HepG2 (cell line): ENCODE measurements around the gene NYNRIN. TPM values are rescaled to one million over a fixed set of nuclear protein-coding genes. Genes with fewer than 3 reads are reported as not detected.

Experiments used
- ATAC-seq: fragments of 200-7000 bp; cut with Tn5 transposase; 3 replicates; pipeline ENCODE4 v1.9.1; 2020; ENCODE audit warnings: mild to moderate bottlenecking, moderate library complexity
- BruUV-seq: library from RNA; stranded (reverse); fragments of 400-500 nt; replicated peaks from 2 replicates; lab custom pipeline; 2021; lab: Mats Ljungman, UMichigan
- CTCF ChIA-PET: fragments of 300-600 bp; formaldehyde crosslinking; extraction: SDS; loops from one replicate; lab custom pipeline; 2021; ENCODE audit warnings: low total read pairs, inconsistent platforms, low intra/inter-chr PET ratio; lab: Yijun Ruan, JAX
- POLR2A ChIA-PET: fragments of 350-600 bp; sonication (Branson Sonifier 250); formaldehyde crosslinking; loops from one replicate; lab custom pipeline; 2020; ENCODE audit warnings: antibody characterized with exemption, inconsistent platforms; lab: Yijun Ruan, JAX
- DNase-seq: peaks from one replicate; pipeline ENCODE4 v3.0.0-alpha.2; 2015; ENCODE audit warnings: low spot score
- FAIRE-seq: peaks from 3 replicates; lab custom pipeline; 2011; peaks lifted over from hg19 to GRCh38; lab: Jason Lieb, UNC
- H2AFZ ChIP-seq: one replicate; pipeline ENCODE4 v1.6.1; 2011; ENCODE audit warnings: low read length, inconsistent platforms
- H3K27ac ChIP-seq: fragments of 300-600 bp; 3 replicates; pipeline ENCODE4 v1.8.0; 2011; ENCODE audit warnings: mixed run types, mild to moderate bottlenecking, mixed read lengths, low read length, inconsistent platforms; ENCODE audit not compliant: insufficient read depth; ENCODE audit errors: extremely low read length
- H3K27me3 ChIP-seq, 2 experiments: fragments of 200-600 bp in 1 of 2; 2 replicates in 1 of 2; 3 replicates in 1 of 2; pipeline versions ENCODE4 v1.6.0 to v1.8.0; 2011; ENCODE audit warnings: low read length in 2 of 2, mild to moderate bottlenecking in 2 of 2, moderate library complexity in 2 of 2, inconsistent platforms in 1 of 2; ENCODE audit not compliant: insufficient read depth in 2 of 2, control insufficient read depth in 1 of 2
- H3K36me3 ChIP-seq, 2 experiments: fragments of 200-600 bp in 1 of 2; replicated peaks in 1 of 2; 2 replicates in 1 of 2; 3 replicates in 1 of 2; pipeline versions ENCODE4 v1.5.1 to v1.8.0; 2011; ENCODE audit warnings: low read length in 2 of 2, inconsistent platforms in 1 of 2; ENCODE audit not compliant: insufficient read depth in 2 of 2, control insufficient read depth in 1 of 2
- H3K4me1 ChIP-seq: 2 replicates; pipeline ENCODE4 v1.5.1; 2012; ENCODE audit warnings: low read length, inconsistent platforms; ENCODE audit not compliant: insufficient read depth
- H3K4me2 ChIP-seq: 2 replicates; pipeline ENCODE4 v1.6.0; 2011; ENCODE audit warnings: low read depth, low read length, inconsistent platforms
- H3K4me3 ChIP-seq, 3 experiments: fragments of 200-600 bp in 1 of 3; sonication (generic), shearing (Covaris generic) in 1 of 3; replicated peaks in 1 of 3; 2 replicates each; pipeline ENCODE4 v1.5.1; 2011 to 2016; ENCODE audit warnings: low read length in 3 of 3, inconsistent platforms in 2 of 3, low read depth in 2 of 3, mild to moderate bottlenecking in 2 of 3, control low read depth in 1 of 3, mixed read lengths in 1 of 3; ENCODE audit not compliant: insufficient read depth in 1 of 3
- H3K79me2 ChIP-seq: one replicate; pipeline ENCODE4 v1.6.1; 2011; ENCODE audit warnings: low read length, inconsistent platforms; ENCODE audit not compliant: insufficient read depth
- H3K9ac ChIP-seq: 2 replicates; pipeline ENCODE4 v1.6.0; 2011; ENCODE audit warnings: mild to moderate bottlenecking, low read depth, low read length, inconsistent platforms; ENCODE audit not compliant: insufficient read depth
- H3K9me3 ChIP-seq: 2 replicates; pipeline ENCODE4 v1.5.1; 2012; ENCODE audit warnings: mild to moderate bottlenecking, low read length
- H4K20me1 ChIP-seq: 2 replicates; pipeline ENCODE4 v1.6.0; 2011; ENCODE audit warnings: inconsistent platforms, mild to moderate bottlenecking, low read length, moderate library complexity; ENCODE audit not compliant: insufficient read depth
- AKAP8 ChIP-seq: sonication (generic); formaldehyde crosslinking; IDR thresholded peaks from 2 replicates; pipeline ENCODE4 v1.5.1; 2020; ENCODE audit warnings: mild to moderate bottlenecking, missing genetic modification reagents
- CCDC6 ChIP-seq: sonication (generic); formaldehyde crosslinking; IDR thresholded peaks from 2 replicates; pipeline ENCODE4 v1.8.1; 2022; ENCODE audit warnings: mild to moderate bottlenecking, missing genetic modification reagents, moderate library complexity
- E2F1 ChIP-seq: sonication (generic); formaldehyde crosslinking; IDR thresholded peaks from 2 replicates; pipeline ENCODE4 v1.5.0; 2020; ENCODE audit warnings: missing genetic modification reagents
- ERF ChIP-seq: IDR thresholded peaks from 2 replicates; pipeline ENCODE4 v1.6.1; 2018; ENCODE audit warnings: missing biosample characterization, missing genetic modification reagents
- FOXJ3 ChIP-seq: sonication (generic); formaldehyde crosslinking; IDR thresholded peaks from 2 replicates; pipeline ENCODE4 v1.4.0; 2020; ENCODE audit warnings: missing genetic modification reagents, mild to moderate bottlenecking, borderline replicate concordance
- GTF2F1 ChIP-seq: fragments of 150-350 bp; IDR thresholded peaks from 2 replicates; pipeline ENCODE4 v1.6.1; 2014; ENCODE audit warnings: low read length
- HBP1 ChIP-seq: IDR thresholded peaks from 2 replicates; pipeline ENCODE4 v1.6.1; 2016; ENCODE audit warnings: low read depth, control low read depth
- MAF1 ChIP-seq: sonication (generic); formaldehyde crosslinking; IDR thresholded peaks from 2 replicates; pipeline ENCODE4 v1.5.0; 2020; ENCODE audit warnings: missing genetic modification reagents, borderline replicate concordance
- MZF1 ChIP-seq: sonication (generic); formaldehyde crosslinking; IDR thresholded peaks from 2 replicates; pipeline ENCODE4 v1.8.1; 2023; ENCODE audit warnings: mild to moderate bottlenecking, missing genetic modification reagents, borderline replicate concordance
- SIX4 ChIP-seq: sonication (generic); formaldehyde crosslinking; IDR thresholded peaks from 2 replicates; pipeline ENCODE4 v1.4.0; 2020; ENCODE audit warnings: missing genetic modification reagents
- SKIL ChIP-seq: sonication (generic); formaldehyde crosslinking; IDR thresholded peaks from 2 replicates; pipeline ENCODE4 v1.8.0; 2022; ENCODE audit warnings: missing genetic modification reagents, mild to moderate bottlenecking, moderate library complexity, borderline replicate concordance
- THYN1 ChIP-seq: sonication (generic); formaldehyde crosslinking; IDR thresholded peaks from 2 replicates; pipeline ENCODE4 v1.8.1; 2023; ENCODE audit warnings: low read depth, mild to moderate bottlenecking, moderate library complexity, missing genetic modification reagents, borderline replicate concordance
- ZC3H4 ChIP-seq: sonication (generic); formaldehyde crosslinking; IDR thresholded peaks from 2 replicates; pipeline ENCODE4 v1.4.0; 2020; ENCODE audit warnings: missing genetic modification reagents, borderline replicate concordance
- ZNF101 ChIP-seq: sonication (generic); formaldehyde crosslinking; IDR thresholded peaks from 2 replicates; pipeline ENCODE4 v1.4.0; 2020; ENCODE audit warnings: mild to moderate bottlenecking, low read depth, missing genetic modification reagents, borderline replicate concordance
- ZNF263 ChIP-seq: sonication (generic); formaldehyde crosslinking; IDR thresholded peaks from 2 replicates; pipeline ENCODE4 v1.4.0; 2020; ENCODE audit warnings: missing genetic modification reagents
- ZNF329 ChIP-seq: sonication (generic); formaldehyde crosslinking; IDR thresholded peaks from 2 replicates; pipeline ENCODE4 v1.9.0; 2021; ENCODE audit warnings: low read depth, mild to moderate bottlenecking, missing genetic modification reagents
- ZNF484 ChIP-seq: sonication (generic); formaldehyde crosslinking; IDR thresholded peaks from 2 replicates; pipeline ENCODE4 v1.5.1; 2020; ENCODE audit warnings: mild to moderate bottlenecking, low read depth, missing genetic modification reagents, borderline replicate concordance
- ZNF547 ChIP-seq: sonication (generic); formaldehyde crosslinking; IDR thresholded peaks from 2 replicates; pipeline ENCODE4 v1.5.1; 2020; ENCODE audit warnings: mild to moderate bottlenecking, missing genetic modification reagents
- ZNF570 ChIP-seq: sonication (generic); formaldehyde crosslinking; IDR thresholded peaks from 2 replicates; pipeline ENCODE4 v1.4.0; 2020; ENCODE audit warnings: mild to moderate bottlenecking, missing genetic modification reagents, borderline replicate concordance
- ZNF605 ChIP-seq: sonication (generic); formaldehyde crosslinking; IDR thresholded peaks from 2 replicates; pipeline ENCODE4 v1.8.0; 2022; ENCODE audit warnings: mild to moderate bottlenecking, missing genetic modification reagents
- ZSCAN22 ChIP-seq: sonication (generic); formaldehyde crosslinking; IDR thresholded peaks from 2 replicates; pipeline ENCODE4 v1.4.0; 2020; ENCODE audit warnings: mild to moderate bottlenecking, missing genetic modification reagents
- WGBS: methylation state at CpG from one replicate; pipeline ENCODE4 v1.1.6; 2017; ENCODE audit warnings: low lambda C conversion rate; 5-methylcytosine and 5-hydroxymethylcytosine counted together
- in situ Hi-C: cut with HindIII; loops from 2 replicates; pipeline ENCODE4 v1.10.0; 2017; ENCODE audit warnings: low pct_unique_long_range_greater_than_20kb; ENCODE audit not compliant: extremely low pct_ligation_motif_present
- intact Hi-C: fragments of 100-400 bp; cut with micrococcal nuclease; formaldehyde crosslinking; loops from one replicate; pipeline ENCODE4 v1.10.0; 2022; ENCODE audit not compliant: unreplicated experiment
- polyA plus RNA-seq, 8 experiments: library from polyadenylated mRNA; depleted of rRNA in 3 of 8; stranded (reverse) in 7 of 8; unstranded in 1 of 8; fragments of >200 nt; fragmentation: Illumina TruSeq in 4 of 8; extraction: Trizol in 4 of 8; gene quantifications; 2 replicates each; pipeline versions ENCODE4 v1.2.1 to v1.2.3, GENCODE V29; 2011 to 2016; ENCODE audit warnings: low read depth in 4 of 8, missing spikeins in 1 of 8, mixed read lengths in 1 of 8; ENCODE audit not compliant: insufficient read depth in 1 of 8
- total RNA-seq, 5 experiments: library from RNA; depleted of rRNA; stranded (reverse); fragments of >200 nt; fragmentation: Illumina TruSeq; extraction: Trizol; gene quantifications; 2 replicates each; pipeline ENCODE4 v1.2.3, GENCODE V29; 2016; ENCODE audit warnings: low read depth in 1 of 5

Gene NYNRIN
- total and polyA plus RNA-seq, 2 of the 13 experiments (the other 11 are each of a cell fraction or from before 2014, with no cell fraction given): 0.63 to 1.1 TPM

GRCh38 chr14:24399999-24400718, 1.4 kb downstream of the NYNRIN start:
- no peak overlapping the region for H3K9ac ChIP-seq
- WGBS: 28% methylated on average over 4 of the region's 4 CpGs
- H3K9me3 ChIP-seq: no peaks in the 10 kb centered on the region
- H3K27me3 ChIP-seq: peaks cover 15 to 54% of the 10 kb centered on the region in 2 experiments
- in situ Hi-C loops: no loop called here
- FAIRE-seq (no peak), ATAC-seq (peak; percentile 54), DNase-seq (no peak)
- H3K27ac ChIP-seq: no peak overlapping the region
- no peaks in the 10 kb centered on the region for H3K79me2 ChIP-seq
- no peaks in the 10 kb centered on the region for H3K36me3 ChIP-seq
- no peaks in the 10 kb centered on the region for H4K20me1 ChIP-seq
- H3K4me2 ChIP-seq: peak overlapping the region; percentile 83
- H2AFZ ChIP-seq: no peak overlapping the region
- intact Hi-C loops: loop anchor here (2.0 kb wide), 2 partner anchors 13 to 31 kb away; no protein-coding TSS in a partner anchor
- POLR2A ChIA-PET: interaction anchor here (1.0 to 3.3 kb wide), 6 partner anchors 8 to 31 kb away, joined by 3 to 17 read pairs (median 6); partner anchors contain the start of gene KHNYN
- peak overlapping the region in 2 of 3 experiments; percentile 54 to 74; a peak in 2 of 6 replicates for H3K4me3 ChIP-seq
- H3K4me1 ChIP-seq: peaks cover 43% of the 10 kb centered on the region
- CTCF ChIA-PET: no interaction called here
- BruUV-seq: no TSS peak
- no peak for TF ChIP-seq MAF1 (CRISPR knock-in tag)
- TF ChIP-seq CCDC6 (CRISPR knock-in tag): no peak
- TF ChIP-seq AKAP8 (CRISPR knock-in tag): no peak
- TF ChIP-seq FOXJ3 (CRISPR knock-in tag): no peak
- TF ChIP-seq ZNF547 (CRISPR knock-in tag): no peak; the same call in 1 of the 2 replicates
- no peak for TF ChIP-seq ERF (CRISPR knock-in tag)
- TF ChIP-seq E2F1: no peak
- TF ChIP-seq ZNF570 (CRISPR knock-in tag): no peak
- TF ChIP-seq HBP1 (CRISPR knock-in tag): no peak
- no peak for TF ChIP-seq ZNF484 (CRISPR knock-in tag)
- no peak for TF ChIP-seq GTF2F1
- no peak for TF ChIP-seq ZNF329 (CRISPR knock-in tag)
- TF ChIP-seq ZC3H4: no peak
- no peak for TF ChIP-seq SKIL (CRISPR knock-in tag)
- 0 out of 2 replicates have a peak, but pooled peaks have one; percentile 47 for TF ChIP-seq ZNF263 (CRISPR knock-in tag)
- TF ChIP-seq SIX4 (CRISPR knock-in tag): no peak
- no peak for TF ChIP-seq THYN1
- no peak for TF ChIP-seq MZF1 (CRISPR knock-in tag)
- TF ChIP-seq ZSCAN22 (CRISPR knock-in tag): no peak
- TF ChIP-seq ZNF101 (CRISPR knock-in tag): no peak
- TF ChIP-seq ZNF605 (CRISPR knock-in tag): 0 out of 2 replicates have a peak, but pooled peaks have one; percentile 21
